ENCODE data around the gene IFT74. TPM values are rescaled to one million over a fixed set of nuclear protein-coding genes. Genes with fewer than 3 reads are reported as not detected.
A peak's percentile ranks its signal among the peaks of the same experiment; 100 is the strongest.

The IFT74 gene
- total and polyA plus RNA-seq, 10 donors = 7.1 to 25.6 (median 11.8) TPM

- Histone ChIP-seq H3K9me3 (peaks cover 0 to 21% (median 15%) of the 10 kb centered on the region in 8 donors), H3K27me3 (replicated peaks in 1 of 7) (no peaks in the 10 kb centered on the region), H3K4me1 (peaks cover 13 to 83% (median 57%) of the 10 kb centered on the region in 6 donors), H3K4me3 (no peak overlapping the region), H3K27ac (no peak overlapping the region), H3K36me3 (peaks cover 0 to 19% (median 0%) of the 10 kb centered on the region in 6 donors)
- intact Hi-C loops (cut with DNase I; ENCODE audit: low total_unique reads) = loop anchor here (10.0 kb wide), 2 partner anchors 45 to 635 kb away; partner anchors contain the start of genes C9orf72 and CAAP1
- DNase-seq = no peak
- 82 to 91% (median 84%) methylated on average over 3 of the region's 3 CpGs for WGBS, 5 donors
- TF ChIP-seq POLR2A (IDR thresholded peaks at IDR 0.05) (no peak), POLR2AphosphoS5 (IDR thresholded peaks at IDR 0.05) (no peak)
- TF ChIP-seq, protein P1, sequence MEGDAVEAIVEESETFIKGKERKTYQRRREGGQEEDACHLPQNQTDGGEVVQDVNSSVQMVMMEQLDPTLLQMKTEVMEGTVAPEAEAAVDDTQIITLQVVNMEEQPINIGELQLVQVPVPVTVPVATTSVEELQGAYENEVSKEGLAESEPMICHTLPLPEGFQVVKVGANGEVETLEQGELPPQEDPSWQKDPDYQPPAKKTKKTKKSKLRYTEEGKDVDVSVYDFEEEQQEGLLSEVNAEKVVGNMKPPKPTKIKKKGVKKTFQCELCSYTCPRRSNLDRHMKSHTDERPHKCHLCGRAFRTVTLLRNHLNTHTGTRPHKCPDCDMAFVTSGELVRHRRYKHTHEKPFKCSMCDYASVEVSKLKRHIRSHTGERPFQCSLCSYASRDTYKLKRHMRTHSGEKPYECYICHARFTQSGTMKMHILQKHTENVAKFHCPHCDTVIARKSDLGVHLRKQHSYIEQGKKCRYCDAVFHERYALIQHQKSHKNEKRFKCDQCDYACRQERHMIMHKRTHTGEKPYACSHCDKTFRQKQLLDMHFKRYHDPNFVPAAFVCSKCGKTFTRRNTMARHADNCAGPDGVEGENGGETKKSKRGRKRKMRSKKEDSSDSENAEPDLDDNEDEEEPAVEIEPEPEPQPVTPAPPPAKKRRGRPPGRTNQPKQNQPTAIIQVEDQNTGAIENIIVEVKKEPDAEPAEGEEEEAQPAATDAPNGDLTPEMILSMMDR (IDR thresholded peaks at IDR 0.05 in 8 of 11, conservative IDR thresholded peaks at IDR 0.05 in 3 of 11) = no peak
Observed at GRCh38 chr9:26939955-26940711, 16.1 kb upstream of the IFT74 start.

DNA sequence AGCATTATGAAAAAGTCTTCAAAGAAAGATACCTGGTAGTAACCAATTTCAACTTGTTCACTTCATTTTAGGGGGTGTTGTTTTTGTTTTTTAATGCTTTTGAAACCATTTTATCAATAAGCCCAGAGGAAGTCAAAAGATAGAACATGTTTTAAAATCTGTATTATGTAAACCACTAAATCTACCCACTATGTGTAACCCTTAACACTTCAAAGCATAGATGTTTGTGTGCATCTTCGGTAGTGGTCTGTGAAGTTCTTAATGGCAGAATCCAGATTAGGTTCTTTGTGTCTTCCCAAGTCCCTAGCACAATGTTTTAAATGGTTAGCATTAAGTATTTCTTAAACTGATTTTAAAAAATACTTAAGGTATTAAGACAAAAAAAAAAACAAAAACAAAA, 15.4 kb upstream of the IFT74 start:
- peaks cover 20 to 83% (median 62%) of the 10 kb centered on the region in 6 donors for H3K4me1 ChIP-seq
- peaks cover 0 to 21% (median 15%) of the 10 kb centered on the region in 8 donors for H3K9me3 ChIP-seq
- H3K4me3 ChIP-seq = no peak overlapping the region
- no peak for TF ChIP-seq POLR2AphosphoS5 (IDR thresholded peaks at IDR 0.05)
- TF ChIP-seq, protein P1 (IDR thresholded peaks at IDR 0.05 in 8 of 11, conservative IDR thresholded peaks at IDR 0.05 in 3 of 11) = no peak
- intact Hi-C loops (cut with DNase I; ENCODE audit: low total_unique reads) = loop anchor here (10.0 kb wide), 2 partner anchors 46 to 634 kb away; partner anchors contain the start of genes C9orf72 and CAAP1
- H3K27me3 ChIP-seq (replicated peaks in 1 of 7) = no peaks in the 10 kb centered on the region
- 81 to 85% (median 83%) methylated on average over 1 of the region's 1 CpG for WGBS, 5 donors
- no peak overlapping the region for H3K27ac ChIP-seq
- DNase-seq = no peak
- peaks cover 0 to 19% (median 0%) of the 10 kb centered on the region in 6 donors for H3K36me3 ChIP-seq

DNA sequence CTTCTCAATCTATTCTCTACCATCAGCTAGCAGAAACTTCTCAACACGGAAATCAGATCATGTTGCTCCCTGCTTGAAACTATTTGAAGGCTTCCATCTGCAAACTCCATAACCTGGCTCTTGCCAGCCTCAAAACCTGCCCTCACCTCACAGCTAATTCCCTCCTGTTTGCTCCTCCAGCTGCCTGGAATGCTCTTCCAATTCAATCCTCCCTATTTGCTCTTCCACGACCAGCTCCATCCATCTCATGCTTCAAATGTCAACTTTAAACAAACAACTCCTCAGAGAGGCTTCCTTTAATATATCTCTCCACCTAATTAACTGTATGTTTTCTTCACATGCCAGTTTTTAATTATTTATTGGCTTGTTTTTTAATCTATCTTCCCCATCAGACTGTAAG, 10.6 kb upstream of the IFT74 start:
- peaks cover 0 to 12% (median 0%) of the 10 kb centered on the region in 6 donors for H3K36me3 ChIP-seq
- no peak for DNase-seq
- intact Hi-C loops (cut with DNase I; ENCODE audit: low total_unique reads) = loop anchor here (10.0 kb wide), 2 partner anchors 51 to 629 kb away; partner anchors contain the start of genes C9orf72 and CAAP1
- H3K4me1 ChIP-seq = peaks cover 24 to 68% (median 56%) of the 10 kb centered on the region in 6 donors
- no peak overlapping the region for H3K27ac ChIP-seq
- H3K4me3 ChIP-seq = peak overlapping the region in 6 of 8 donors; percentile 74 to 93 (median 85)
- no peaks in the 10 kb centered on the region for H3K9me3 ChIP-seq
- H3K27me3 ChIP-seq (replicated peaks in 1 of 7) = no peaks in the 10 kb centered on the region
- TF ChIP-seq POLR2A (IDR thresholded peaks at IDR 0.05) = no peak
- TF ChIP-seq, protein P1 (IDR thresholded peaks at IDR 0.05 in 8 of 11, conservative IDR thresholded peaks at IDR 0.05 in 3 of 11) = no peak
- TF ChIP-seq POLR2AphosphoS5 (IDR thresholded peaks at IDR 0.05) = no peak
- WGBS, 5 donors = 47 to 76% (median 66%) methylated on average over 2 of the region's 2 CpGs

Measured in spleen (tissue), 11 donors.